COLO668 (cell line): ENCODE measurements around the gene IGF2R.

Source experiments
- DNase-seq: peaks from one replicate; lab custom pipeline; 2025; ENCODE audit not compliant: unreplicated experiment; lab: John Stamatoyannopoulos, UW

Gene IGF2R

DNA sequence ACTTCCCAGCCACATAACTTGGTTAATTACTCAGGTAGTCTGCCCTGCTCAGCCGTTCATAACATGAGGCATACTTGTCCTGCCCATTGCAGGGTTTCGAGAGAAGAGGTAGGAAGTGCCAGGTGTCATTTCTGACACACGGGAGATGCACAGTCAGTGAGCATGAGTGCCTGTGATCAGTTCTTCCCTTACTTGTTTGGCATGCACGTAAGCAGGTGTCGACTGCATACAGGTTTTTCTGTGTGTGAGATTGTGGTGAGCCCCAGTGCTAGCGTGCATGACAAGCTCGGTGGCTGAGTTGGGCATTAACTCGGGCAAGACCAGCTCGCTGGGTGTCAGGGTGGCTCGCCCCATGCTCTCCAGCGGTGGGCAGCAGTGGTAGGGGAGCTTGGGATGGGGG lies 101.5 kb downstream of the IGF2R start:
- DNase-seq, result no peak

DNA sequence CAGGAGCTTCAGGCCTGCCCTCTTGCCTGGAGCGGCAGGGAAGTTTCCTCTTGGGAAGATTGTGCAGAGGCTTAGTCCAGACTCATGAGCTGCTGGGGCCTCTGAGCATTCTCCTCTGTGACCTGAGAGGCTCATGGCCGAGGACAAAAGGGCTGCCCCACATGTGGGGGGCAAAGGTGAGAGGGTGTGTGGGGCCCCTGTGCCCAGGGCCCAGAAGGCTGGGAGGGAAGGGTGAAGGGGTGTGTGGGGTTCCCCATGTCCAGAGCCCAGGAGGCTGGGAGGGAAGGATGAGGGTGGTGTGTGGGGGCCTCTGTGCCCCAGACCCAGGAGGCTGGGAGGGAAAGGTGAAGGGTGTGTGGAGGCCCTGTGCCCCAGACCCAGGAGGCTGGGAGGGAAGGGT lies 101.9 kb downstream of the IGF2R start:
- no peak for DNase-seq

GRCh38 chr6:160071805-160072690 lies 103.2 kb downstream of the IGF2R start:
- no peak for DNase-seq

- no peak for DNase-seq
These were observed 104.4 kb downstream of the IGF2R start for GRCh38 chr6:160073272-160073671.

DNA sequence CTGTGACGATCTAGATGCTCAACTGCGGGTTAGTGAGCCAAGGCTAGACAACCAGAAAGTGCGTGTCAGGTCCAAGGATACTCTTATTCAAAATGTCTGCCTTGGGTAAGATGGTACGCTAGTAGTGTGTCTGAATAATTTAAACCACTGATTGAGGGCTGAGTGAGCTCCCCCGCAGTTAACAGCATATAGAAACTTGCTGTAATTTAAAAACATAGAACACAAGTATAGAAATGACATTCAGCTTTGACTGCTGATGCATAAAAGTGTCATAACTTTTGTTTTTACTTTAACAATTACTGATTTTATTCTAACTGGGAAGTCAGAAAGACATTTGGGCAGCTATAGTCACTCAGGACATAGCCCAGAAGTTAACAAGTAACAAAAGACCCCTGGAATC lies 107.1 kb downstream of the IGF2R start:
- DNase-seq, result no peak

DNA sequence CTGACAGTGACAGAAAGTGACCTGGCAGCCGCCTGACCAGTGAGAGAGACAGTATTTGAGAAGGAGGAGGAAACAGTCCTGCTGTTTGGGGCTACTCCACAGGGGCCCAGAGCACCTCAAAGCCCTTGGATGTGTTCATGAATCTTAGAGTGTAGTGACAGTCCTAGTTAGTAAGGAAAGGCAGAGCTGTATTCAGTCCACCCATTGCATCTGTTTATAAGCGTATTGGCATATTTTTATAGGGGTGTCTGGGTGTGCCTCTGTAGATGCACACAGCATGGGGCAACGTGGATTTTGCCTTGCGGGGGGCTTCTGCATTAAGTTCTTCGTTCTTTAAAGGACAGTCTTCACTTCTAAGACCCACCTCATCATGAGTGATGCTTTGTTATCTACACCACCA lies 108.1 kb downstream of the IGF2R start:
- DNase-seq, result no peak

DNA sequence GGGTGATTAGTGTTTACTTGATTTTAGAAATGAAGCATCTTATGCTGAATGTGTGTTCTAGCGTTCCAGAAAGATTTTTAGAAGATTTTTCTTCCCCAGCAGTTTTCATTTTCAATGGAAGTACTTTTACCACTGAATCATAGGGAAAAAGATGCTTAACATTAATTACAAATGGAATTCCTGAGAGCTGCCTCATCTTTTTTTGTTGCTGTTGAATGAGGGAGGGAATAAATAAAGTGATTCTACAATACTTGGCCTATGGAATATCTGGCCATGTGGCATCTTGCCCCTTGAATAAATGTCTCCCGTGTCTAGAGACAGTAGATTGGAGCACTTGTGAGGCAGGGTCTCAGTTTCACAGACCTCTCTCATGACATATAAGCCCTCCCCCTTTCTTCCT lies 108.6 kb downstream of the IGF2R start:
- DNase-seq, result no peak

DNA sequence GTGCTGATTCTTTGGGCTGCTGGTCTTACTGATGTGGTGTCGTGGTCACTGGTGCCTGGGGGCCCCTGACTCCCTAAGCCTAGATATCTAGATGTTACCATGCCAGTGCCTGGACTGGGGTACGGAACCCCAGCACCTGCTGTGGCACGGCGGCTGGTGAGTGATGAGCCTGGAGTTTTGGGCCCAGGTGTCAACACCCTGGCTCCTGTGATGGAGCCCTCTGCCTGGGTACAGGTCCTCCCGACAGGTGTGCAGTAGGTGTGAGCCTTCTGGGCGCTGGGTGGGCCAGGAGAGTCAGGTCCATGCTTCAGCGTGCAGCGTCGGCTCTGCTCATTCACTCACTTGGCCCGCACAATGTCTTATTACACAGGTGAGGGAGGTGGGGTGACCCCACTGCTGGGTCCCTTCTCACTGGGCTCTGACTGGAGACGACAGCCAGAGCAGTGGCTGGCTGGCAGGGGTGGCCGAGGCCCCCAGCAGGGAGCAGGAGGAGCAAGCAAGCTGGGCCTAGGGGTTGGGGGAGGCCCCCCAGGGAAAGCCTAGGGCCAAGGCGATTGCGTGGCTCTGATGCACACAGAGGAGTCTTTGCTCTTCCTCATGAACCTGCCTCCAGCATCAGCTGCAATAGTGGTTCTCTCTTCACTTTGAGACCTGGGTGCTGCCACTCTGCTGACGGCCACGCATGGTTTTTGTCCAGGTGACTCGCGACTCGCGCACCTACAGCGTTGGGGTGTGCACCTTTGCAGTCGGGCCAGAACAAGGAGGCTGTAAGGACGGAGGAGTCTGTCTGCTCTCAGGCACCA lies 110.2 kb downstream of the IGF2R start:
- no peak for DNase-seq

- DNase-seq, result no peak
These were observed 110.8 kb downstream of the IGF2R start for GRCh38 chr6:160079686-160080043.

DNA sequence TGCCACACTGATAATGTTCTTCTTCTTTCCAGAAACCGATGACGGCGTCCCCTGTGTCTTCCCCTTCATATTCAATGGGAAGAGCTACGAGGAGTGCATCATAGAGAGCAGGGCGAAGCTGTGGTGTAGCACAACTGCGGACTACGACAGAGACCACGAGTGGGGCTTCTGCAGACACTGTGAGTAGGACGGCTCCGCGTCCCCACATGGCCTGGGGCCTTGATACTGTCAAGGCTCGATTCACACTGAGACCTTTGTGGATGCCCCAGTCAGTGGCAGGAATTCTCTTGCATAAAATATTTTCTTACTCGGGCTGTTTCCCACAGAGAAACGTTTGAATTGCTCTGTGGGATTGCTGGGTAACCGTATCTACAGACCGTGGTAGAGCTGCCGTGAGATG lies 111.2 kb downstream of the IGF2R start:
- no peak for DNase-seq

DNA sequence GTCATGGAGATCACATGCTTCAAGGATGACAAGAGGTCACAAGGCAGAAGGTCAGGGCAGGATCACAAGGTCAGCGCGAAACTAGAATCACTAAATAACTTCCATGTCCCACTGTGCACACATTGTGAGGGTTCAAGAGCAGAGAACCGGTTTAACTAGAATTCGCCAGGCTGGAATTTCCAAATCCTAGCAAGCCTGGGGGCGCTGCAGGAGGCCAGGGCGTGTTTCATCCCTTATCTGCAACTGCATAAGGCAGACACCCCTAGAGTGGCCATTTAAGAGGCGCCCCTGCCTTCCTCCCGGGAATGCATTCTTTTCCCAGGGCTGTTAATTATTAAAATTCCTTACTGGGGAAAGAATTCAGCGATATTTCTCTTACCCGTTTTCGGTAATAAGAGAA lies 112.5 kb downstream of the IGF2R start:
- DNase-seq, result no peak

DNA sequence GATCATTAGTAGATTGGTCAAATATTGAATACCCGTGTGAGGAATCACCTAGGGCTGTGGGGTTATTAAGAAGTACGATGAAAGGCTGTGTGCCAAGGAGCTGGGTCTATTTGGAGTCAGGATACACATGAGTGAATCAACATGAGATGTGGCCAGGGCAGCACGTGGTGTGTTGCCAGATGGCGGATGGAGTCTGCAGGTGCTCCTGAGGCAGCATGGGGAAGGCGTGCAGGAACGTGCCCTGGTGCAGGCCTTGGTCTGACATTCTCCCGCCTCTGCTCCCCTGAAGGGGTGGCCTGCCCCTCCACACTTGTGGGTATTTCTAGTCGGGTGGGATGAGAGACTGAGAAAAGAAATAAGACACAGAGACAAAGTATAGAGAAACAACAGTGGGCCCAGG lies 113.7 kb downstream of the IGF2R start:
- no peak for DNase-seq

GRCh38 chr6:160084198-160084776 lies 115.4 kb downstream of the IGF2R start:
- DNase-seq, result no peak

- DNase-seq, result no peak
These were observed 116.3 kb downstream of the IGF2R start for GRCh38 chr6:160085226-160085625.

GRCh38 chr6:160085713-160086505 lies 117.0 kb downstream of the IGF2R start:
- DNase-seq, result no peak

- no peak for DNase-seq
These were observed 117.9 kb downstream of the IGF2R start for GRCh38 chr6:160086754-160087153.

GRCh38 chr6:160088069-160088783 lies 119.3 kb downstream of the IGF2R start:
- DNase-seq, result peak; percentile 4

GRCh38 chr6:160088784-160089533 lies 120.1 kb downstream of the IGF2R start:
- DNase-seq, result no peak

GRCh38 chr6:160089534-160089897 lies 120.6 kb downstream of the IGF2R start:
- DNase-seq, result no peak
